SK-N-SH (cell line): Measurements from ENCODE around the gene SF3A1.

ENCODE experiments used
- CTCF ChIP-seq: fragments of 200-600 bp; sonication (generic); IDR thresholded peaks from 2 replicates; pipeline ENCODE4 v1.6.1; 2017; ENCODE audit warnings: antibody characterized with exemption, mild to moderate bottlenecking, moderate library complexity
- EP300 ChIP-seq, 2 experiments: IDR thresholded peaks; 2 replicates each; pipeline versions ENCODE4 v1.4.0 to v1.6.1; 2012; ENCODE audit warnings: borderline replicate concordance in 1 of 2, low read depth in 1 of 2, low read length in 1 of 2
- JUND ChIP-seq: IDR thresholded peaks from 2 replicates; pipeline ENCODE4 v1.4.0; 2012
- MAX ChIP-seq: IDR thresholded peaks from 2 replicates; pipeline ENCODE4 v1.4.0; 2012; ENCODE audit warnings: low read depth
- MXI1 ChIP-seq: IDR thresholded peaks from 2 replicates; pipeline ENCODE4 v1.6.1; 2012; ENCODE audit warnings: mild to moderate bottlenecking, low read depth, low read length, improper control_type of control experiment
- NRF1 ChIP-seq: IDR thresholded peaks from 2 replicates; pipeline ENCODE4 v1.6.1; 2012; ENCODE audit warnings: low read depth, mild to moderate bottlenecking, low read length
- PBX3 ChIP-seq: IDR thresholded peaks from 2 replicates; pipeline ENCODE4; 2012
- RAD21 ChIP-seq: IDR thresholded peaks from 2 replicates; pipeline ENCODE4 v1.6.1; 2012; ENCODE audit warnings: mild to moderate bottlenecking, low read length
- REST ChIP-seq: IDR thresholded peaks from 2 replicates; pipeline ENCODE4 v1.6.1; 2012; ENCODE audit warnings: mild to moderate bottlenecking, low read depth, low read length, moderate library complexity
- TAF1 ChIP-seq: IDR thresholded peaks from 2 replicates; pipeline ENCODE4 v1.6.1; 2012; ENCODE audit warnings: low read depth, mild to moderate bottlenecking, low read length, moderate library complexity, borderline replicate concordance
- TCF12 ChIP-seq: IDR thresholded peaks from 2 replicates; pipeline ENCODE4 v1.4.0; 2012

GRCh38 chr22:30313527-30314363 is 42.9 kb downstream of the SF3A1 start:
- no peak for TF ChIP-seq CTCF
- TF ChIP-seq MXI1, result no peak
- TF ChIP-seq TAF1, result no peak
- no peak for TF ChIP-seq TCF12
- TF ChIP-seq NRF1, result no peak
- TF ChIP-seq RAD21, result no peak
- no peak for TF ChIP-seq REST
- TF ChIP-seq PBX3, result peak; percentile 42
- 0 out of 4 replicates have a peak, but pooled peaks of 1 of the 2 experiments have one; percentile 41 for TF ChIP-seq EP300 (IDR thresholded peaks at IDR 0.05; ENCODE audit: borderline replicate concordance in 1 of 2, low read depth in 1 of 2, low read length in 1 of 2)
- TF ChIP-seq MAX, result no peak
- TF ChIP-seq JUND, result no peak
